Ovary (tissue), 9 donors: ENCODE results near the gene MYL11. TPM values are rescaled to one million over a fixed set of nuclear protein-coding genes. Genes with fewer than 3 reads are reported as not detected.
A peak's percentile ranks its signal among the peaks of the same experiment; 100 is the strongest.

Experiments used
- DNase-seq, 5 donors: peaks; one replicate each; pipeline ENCODE4 v3.0.0-alpha.2; 2019 to 2020
- H3K27ac ChIP-seq, 2 donors: fragments of 200-600 bp; one replicate each; pipeline versions ENCODE4 v1.5.1 to v1.8.0; 2019 to 2022
- H3K27me3 ChIP-seq: fragments of 200-600 bp; one replicate; pipeline ENCODE4 v1.8.0; 2022
- H3K36me3 ChIP-seq: fragments of 200-600 bp; sonication (generic); one replicate; pipeline ENCODE4 v1.5.1; 2019
- H3K4me1 ChIP-seq: one replicate; pipeline ENCODE4 v1.8.1; 2013; ENCODE audit warnings: mild to moderate bottlenecking, moderate library complexity; ENCODE audit not compliant: insufficient read depth
- H3K4me3 ChIP-seq: fragments of 200-600 bp; sonication (generic); one replicate; pipeline ENCODE4 v1.5.1; 2017
- H3K9me3 ChIP-seq, 2 donors: fragments of 200-600 bp in 1 of 2; sonication (generic) in 1 of 2; one replicate each; pipeline versions ENCODE4 v1.5.1 to v1.8.1; 2013 to 2019; ENCODE audit warnings: mild to moderate bottlenecking in 1 of 2, moderate library complexity in 1 of 2
- CTCF ChIP-seq, 3 donors: fragments of 450-650 bp in 2 of 3; fragments of 200-600 bp in 1 of 3; IDR thresholded peaks; one replicate each; pipeline versions ENCODE4 v1.5.1 to v1.8.0; 2016 to 2022; ENCODE audit warnings: antibody characterized with exemption in 3 of 3, mild to moderate bottlenecking in 1 of 3
- EP300 ChIP-seq: sonication (generic); formaldehyde crosslinking; IDR thresholded peaks from one replicate; pipeline ENCODE4 v1.6.1; 2017; ENCODE audit warnings: antibody characterized with exemption
- POLR2A ChIP-seq: fragments of 450-650 bp; IDR thresholded peaks from one replicate; pipeline ENCODE4 v1.6.1; 2017; ENCODE audit warnings: antibody characterized with exemption, mild to moderate bottlenecking, moderate library complexity
- WGBS, 3 donors: extraction: QIAGEN DNeasy Blood & Tissue Kit in 1 of 3; methylation state at CpG; one replicate each; pipeline versions ENCODE4 v1.1.5 to v1.1.7; 2013 to 2017; 5-methylcytosine and 5-hydroxymethylcytosine counted together
- intact Hi-C, 4 donors: fragments of 100-400 bp; cut with DNase I; formaldehyde crosslinking; loops; one replicate each; pipeline versions ENCODE4 v1.11.0 to v1.15.1; 2022 to 2023
- polyA plus RNA-seq, 2 donors: library from polyadenylated mRNA; stranded (reverse); fragments of 200-250 nt in 1 of 2; fragments of 350-450 nt in 1 of 2; fragmentation: Illumina TruSeq in 1 of 2; extraction: RNeasy Lipid Tissue Mini Kit (QIAGEN cat#74804) in 1 of 2; gene quantifications; one replicate each; pipeline ENCODE4 v1.2.3, GENCODE V29; 2013 to 2014
- total RNA-seq, 7 donors: library from RNA; depleted of rRNA in 2 of 7; stranded (reverse); fragments of >200 nt in 2 of 7; fragmentation: NEBNext Ultra II Directional in 3 of 7; extraction: Animal tissue kit (Norgen Biotek cat#: 25700) in 3 of 7; gene quantifications; one replicate each; pipeline versions ENCODE4 v1.1.0 to v1.2.4, GENCODE V29; 2016 to 2023
- donor health status: DM: no; HTN: no; CAD: no; lungs with moderate emphysema.
- donor health status: DM: no; HTN: no; CAD: no.
- donor health status: Bipolar disorder and iron deficiency.
- donor health status: DM: yes; HTN: yes; CAD: no.
- donor health status: DM: no; HTN: no; CAD: no.
- donor health status: DM: yes; HTN: yes; CAD: no.

MYL11 gene
- total and polyA plus RNA-seq, 9 donors, result 0.38 to 1.4 (median 1.2) TPM; not detected in 5

GRCh38 chr16:30401768-30402425, 27.3 kb downstream of the MYL11 start:
- Histone ChIP-seq H3K36me3 (no peaks in the 10 kb centered on the region), H3K27me3 (no peaks in the 10 kb centered on the region), H3K27ac (no peak overlapping the region), H3K4me1 (no peaks in the 10 kb centered on the region), H3K9me3 (no peaks in the 10 kb centered on the region), H3K4me3 (no peak overlapping the region)
- no peak for DNase-seq
- intact Hi-C loops, result loop anchor here in 1 of 4 donors (10.0 kb wide), 1 partner anchor 337 kb away; the partner anchor contains the start of gene ALDOA
- TF ChIP-seq EP300 (no peak), CTCF (IDR thresholded peaks at IDR 0.05) (no peak), POLR2A (no peak)
- 77 to 83% (median 77%) methylated on average over 8 of the region's 8 CpGs for WGBS, 3 donors

- H3K27ac ChIP-seq, result peak overlapping the region; percentile 40 to 81
- peaks cover 9% of the 10 kb centered on the region for H3K4me1 ChIP-seq
- no peaks in the 10 kb centered on the region for H3K9me3 ChIP-seq
- no peaks in the 10 kb centered on the region for H3K36me3 ChIP-seq
- peak overlapping the region; percentile 61 for H3K4me3 ChIP-seq
- intact Hi-C loops, result loop anchor here in 2 of 4 donors (5.0 to 10.0 kb wide), 3 partner anchors 39 to 342 kb away; partner anchors contain the start of gene ALDOA (in 1 of the 2)
- DNase-seq, result no peak
- H3K27me3 ChIP-seq, result no peaks in the 10 kb centered on the region
- no peak for TF ChIP-seq POLR2A
- no peak for TF ChIP-seq CTCF (IDR thresholded peaks at IDR 0.05)
- no peak for TF ChIP-seq EP300
- WGBS, 3 donors, result 9 to 16% (median 13%) methylated on average over 14 of the region's 14 CpGs
These were observed 32.1 kb downstream of the MYL11 start for GRCh38 chr16:30406795-30407101.

GRCh38 chr16:30407102-30407803, 32.7 kb downstream of the MYL11 start, which contains the start of gene ZNF771:
Gene ZNF771 (plus strand): TSS chr16:30407606. CDS start chr16:30408054, 448 bp downstream.
- Histone ChIP-seq H3K4me1 (peaks cover 9% of the 10 kb centered on the region), H3K9me3 (no peaks in the 10 kb centered on the region), H3K27ac (peak within 1 kb of the TSS; percentile 40 to 81), H3K27me3 (no peaks in the 10 kb centered on the region), H3K36me3 (no peaks in the 10 kb centered on the region), H3K4me3 (peak within 1 kb of the TSS; percentile 61)
- peak; percentile 80 for TF ChIP-seq POLR2A
- no peak for TF ChIP-seq EP300
- peak in 2 of 3 donors; percentile 13 to 19 for TF ChIP-seq CTCF (IDR thresholded peaks at IDR 0.05)
- intact Hi-C loops, result loop anchor here in 2 of 4 donors (5.0 to 10.0 kb wide), 3 partner anchors 40 to 342 kb away; partner anchors contain the start of gene ALDOA (in 1 of the 2)
- WGBS, 3 donors, result 0% methylated on average over 32 to 65 of the region's 65 CpGs
- peak; percentile 93 to 98 (median 95) for DNase-seq

GRCh38 chr16:30407804-30408534, 33.4 kb downstream of the MYL11 start:
- Histone ChIP-seq H3K27ac (peak overlapping the region; percentile 40 to 81), H3K27me3 (no peaks in the 10 kb centered on the region), H3K36me3 (no peaks in the 10 kb centered on the region), H3K4me1 (peaks cover 9% of the 10 kb centered on the region), H3K4me3 (peak overlapping the region; percentile 61), H3K9me3 (no peaks in the 10 kb centered on the region)
- intact Hi-C loops, result loop anchor here in 2 of 4 donors (5.0 to 10.0 kb wide), 3 partner anchors 41 to 343 kb away; partner anchors contain the start of gene ALDOA (in 1 of the 2)
- no peak for TF ChIP-seq CTCF (IDR thresholded peaks at IDR 0.05)
- no peak for TF ChIP-seq EP300
- no peak for TF ChIP-seq POLR2A
- no peak for DNase-seq
- WGBS, 3 donors, result 8% methylated on average over 18 to 19 of the region's 19 CpGs
